Endodermal cell (in vitro differentiated cells): ENCODE data around the gene YEATS2. TPM values are rescaled to one million over a fixed set of nuclear protein-coding genes. Genes with fewer than 3 reads are reported as not detected.

Experiments used
- DNase-seq: peaks from one replicate; pipeline ENCODE4 v3.0.0-alpha.2; 2017
- H3K27ac ChIP-seq: 2 replicates; pipeline ENCODE4 v1.5.1; 2013; ENCODE audit warnings: mild to moderate bottlenecking, low read depth, low read length, moderate library complexity
- H3K27me3 ChIP-seq: 2 replicates; pipeline ENCODE4 v1.6.1; 2013; ENCODE audit warnings: mild to moderate bottlenecking, low read length, moderate library complexity; ENCODE audit not compliant: insufficient read depth, control insufficient read depth, poor library complexity, severe bottlenecking
- H3K36me3 ChIP-seq: 2 replicates; pipeline ENCODE4 v1.7.0; 2013; ENCODE audit warnings: mild to moderate bottlenecking, low read length, moderate library complexity; ENCODE audit not compliant: control insufficient read depth, insufficient read depth
- H3K4me1 ChIP-seq: one replicate; pipeline ENCODE4 v1.7.0; 2013; ENCODE audit warnings: low read length; ENCODE audit not compliant: control insufficient read depth, insufficient read depth
- H3K4me3 ChIP-seq: 2 replicates; pipeline ENCODE4 v1.5.1; 2013; ENCODE audit warnings: mild to moderate bottlenecking, low read length, moderate library complexity
- H3K9ac ChIP-seq: 2 replicates; pipeline ENCODE4 v1.6.1; 2013; ENCODE audit warnings: mild to moderate bottlenecking, low read length, moderate library complexity; ENCODE audit not compliant: poor library complexity, severe bottlenecking; ENCODE audit errors: extremely low read depth
- H3K9me3 ChIP-seq: 2 replicates; pipeline ENCODE4 v1.6.1; 2013; ENCODE audit warnings: mild to moderate bottlenecking, low read length, moderate library complexity; ENCODE audit not compliant: control insufficient read depth
- H3K27ac Mint-ChIP-seq: 2 replicates; pipeline ENCODE4 v1.8.0; 2020; ENCODE audit warnings: mixed read lengths
- H3K27me3 Mint-ChIP-seq: 2 replicates; pipeline ENCODE4 v1.8.0; 2021; ENCODE audit warnings: mild to moderate bottlenecking, mixed read lengths; ENCODE audit not compliant: insufficient read depth
- H3K36me3 Mint-ChIP-seq: 2 replicates; pipeline ENCODE4 v1.8.0; 2020; ENCODE audit warnings: low read depth, mixed read lengths
- H3K4me1 Mint-ChIP-seq: 2 replicates; pipeline ENCODE4 v1.8.0; 2020; ENCODE audit warnings: mixed read lengths
- H3K4me3 Mint-ChIP-seq: 2 replicates; pipeline ENCODE4 v1.8.0; 2020; ENCODE audit warnings: mild to moderate bottlenecking, moderate library complexity, mixed read lengths
- H3K9me3 Mint-ChIP-seq: 2 replicates; pipeline ENCODE4 v1.8.0; 2020; ENCODE audit warnings: mild to moderate bottlenecking, mixed read lengths
- WGBS, 2 experiments: methylation state at CpG; one replicate each; pipeline versions ENCODE4 v1.1.5 to v1.1.7; 2013; ENCODE audit warnings: missing lambda C conversion rate in 2 of 2, mixed read lengths in 1 of 2; ENCODE audit not compliant: insufficient coverage in 1 of 2, insufficient read length in 1 of 2; 5-methylcytosine and 5-hydroxymethylcytosine counted together
- total RNA-seq, 2 donors: library from RNA; stranded (reverse); fragmentation: NEBNext Ultra II Directional in 1 of 2; extraction: Animal tissue kit (Norgen Biotek cat#: 25700) in 1 of 2; gene quantifications; 2 replicates in 1 of 2; 3 replicates in 1 of 2; pipeline ENCODE4 v1.2.1, GENCODE V29; 2021
- TF ChIP-seq, protein P1 (sequence below): fragments of 200-600 bp; sonication (generic); conservative IDR thresholded peaks from 2 replicates; pipeline ENCODE4 v1.5.0; 2021; ENCODE audit warnings: antibody characterized with exemption, mild to moderate bottlenecking

YEATS2 gene
- total RNA-seq, 2 donors from 2014 or later, result 53.4 to 55.8 TPM

DNA sequence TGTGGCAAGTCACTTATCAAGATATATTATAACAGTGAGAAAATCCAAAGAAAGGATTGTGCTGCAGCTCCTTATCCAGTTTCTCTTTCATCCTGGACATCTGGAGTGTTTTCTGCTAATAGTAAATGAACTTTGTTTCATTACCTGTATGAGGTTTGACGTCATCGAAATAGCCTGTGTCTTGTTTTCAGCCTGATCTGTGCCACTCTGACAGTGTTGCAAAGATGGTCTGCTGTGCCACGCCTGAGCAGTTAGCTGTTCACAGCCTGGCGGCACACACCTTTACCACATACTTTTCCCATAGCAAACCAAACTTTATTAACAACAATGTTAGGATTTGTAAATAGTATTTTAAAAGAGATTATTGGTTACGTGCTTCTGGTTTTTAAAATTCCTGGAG, 34.0 kb downstream of the YEATS2 start:
- WGBS, 2 experiments, result 94 to 98% methylated on average over 2 to 5 of the region's 5 CpGs
- peaks cover 84% of the 10 kb centered on the region for H3K36me3 Mint-ChIP-seq

DNA sequence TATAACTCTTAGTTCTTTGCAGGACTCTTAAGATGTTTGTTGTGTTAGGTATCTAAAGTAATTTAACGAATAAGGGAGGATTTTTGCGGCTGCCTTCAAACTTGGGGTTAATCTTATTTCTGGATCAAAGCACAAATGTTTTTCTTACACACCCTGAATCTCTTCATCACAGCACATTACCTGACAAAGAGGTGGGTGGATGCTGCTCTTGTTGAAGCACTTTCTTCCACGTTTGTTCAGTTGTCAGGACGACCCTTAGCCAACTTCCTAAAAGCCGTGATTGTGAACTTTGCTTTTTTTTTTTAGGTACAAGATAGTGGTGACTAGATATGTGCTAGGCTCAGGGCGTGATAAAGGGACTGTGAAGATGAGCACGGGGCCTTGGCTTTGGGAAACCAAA, 36.0 kb downstream of the YEATS2 start:
- WGBS, 2 experiments, result 79 to 94% methylated on average over 3 to 7 of the region's 7 CpGs
- Mint-ChIP-seq H3K27ac (peak overlapping the region; percentile 56), H3K36me3 (peaks cover 81% of the 10 kb centered on the region)

More for the DNA sequence above, 34.0 kb downstream of the YEATS2 start:
- Histone ChIP-seq H3K4me3 (no peak overlapping the region), H3K9ac (no peak overlapping the region), H3K9me3 (peaks cover 7% of the 10 kb centered on the region), H3K36me3 (peaks cover 92% of the 10 kb centered on the region), H3K4me1 (no peaks in the 10 kb centered on the region), H3K27me3 (no peaks in the 10 kb centered on the region), H3K27ac (no peak overlapping the region)
- no peaks in the 10 kb centered on the region for H3K27me3 Mint-ChIP-seq
- H3K9me3 Mint-ChIP-seq, result no peaks in the 10 kb centered on the region
- H3K4me1 Mint-ChIP-seq, result no peaks in the 10 kb centered on the region
- TF ChIP-seq, protein P1, sequence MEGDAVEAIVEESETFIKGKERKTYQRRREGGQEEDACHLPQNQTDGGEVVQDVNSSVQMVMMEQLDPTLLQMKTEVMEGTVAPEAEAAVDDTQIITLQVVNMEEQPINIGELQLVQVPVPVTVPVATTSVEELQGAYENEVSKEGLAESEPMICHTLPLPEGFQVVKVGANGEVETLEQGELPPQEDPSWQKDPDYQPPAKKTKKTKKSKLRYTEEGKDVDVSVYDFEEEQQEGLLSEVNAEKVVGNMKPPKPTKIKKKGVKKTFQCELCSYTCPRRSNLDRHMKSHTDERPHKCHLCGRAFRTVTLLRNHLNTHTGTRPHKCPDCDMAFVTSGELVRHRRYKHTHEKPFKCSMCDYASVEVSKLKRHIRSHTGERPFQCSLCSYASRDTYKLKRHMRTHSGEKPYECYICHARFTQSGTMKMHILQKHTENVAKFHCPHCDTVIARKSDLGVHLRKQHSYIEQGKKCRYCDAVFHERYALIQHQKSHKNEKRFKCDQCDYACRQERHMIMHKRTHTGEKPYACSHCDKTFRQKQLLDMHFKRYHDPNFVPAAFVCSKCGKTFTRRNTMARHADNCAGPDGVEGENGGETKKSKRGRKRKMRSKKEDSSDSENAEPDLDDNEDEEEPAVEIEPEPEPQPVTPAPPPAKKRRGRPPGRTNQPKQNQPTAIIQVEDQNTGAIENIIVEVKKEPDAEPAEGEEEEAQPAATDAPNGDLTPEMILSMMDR, result no peak
- H3K27ac Mint-ChIP-seq, result no peak overlapping the region
- no peak overlapping the region for H3K4me3 Mint-ChIP-seq
- no peak for DNase-seq

DNA sequence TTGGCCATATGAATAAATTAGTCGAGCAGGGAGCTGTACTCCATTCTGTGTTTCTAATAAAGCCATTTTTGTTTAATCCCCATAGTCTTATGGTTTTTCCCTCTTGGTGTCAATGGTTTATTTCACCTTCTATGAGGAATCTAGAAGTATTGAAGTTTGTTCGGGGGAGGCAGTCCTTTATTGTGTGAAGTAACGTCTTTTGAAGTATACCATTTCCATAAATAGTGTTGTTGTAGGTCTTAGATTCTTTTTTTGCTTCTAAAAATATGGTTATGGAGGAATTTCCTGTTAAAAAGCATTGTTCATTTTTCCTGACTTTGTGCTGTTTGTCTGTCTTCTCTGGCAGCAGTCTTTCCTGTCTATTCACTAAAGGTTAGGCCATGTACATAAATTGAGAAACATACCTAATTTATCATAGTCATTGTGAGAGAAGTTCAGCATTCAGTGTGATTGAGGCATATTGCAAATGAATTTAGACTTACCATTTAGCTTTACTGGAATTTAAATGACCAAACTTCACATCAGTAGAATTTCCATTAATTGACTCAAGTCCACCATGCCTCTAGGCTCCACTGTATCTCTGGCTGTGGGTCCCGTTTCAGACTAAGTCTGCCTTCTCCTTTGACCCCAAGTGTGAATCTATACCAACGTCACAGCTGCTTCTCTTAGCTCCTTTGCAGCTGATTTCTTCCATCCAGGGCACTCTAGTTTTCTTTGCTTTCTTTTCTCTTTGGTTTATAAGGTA, 37.3 kb downstream of the YEATS2 start:
- no peak for DNase-seq
- no peaks in the 10 kb centered on the region for H3K4me1 ChIP-seq
- H3K9me3 ChIP-seq, result peaks cover 12% of the 10 kb centered on the region
- no peak overlapping the region for H3K9ac ChIP-seq
- peaks cover 4% of the 10 kb centered on the region for H3K9me3 Mint-ChIP-seq
- no peaks in the 10 kb centered on the region for H3K4me1 Mint-ChIP-seq
- H3K4me3 Mint-ChIP-seq, result no peak overlapping the region
- peaks cover 77% of the 10 kb centered on the region for H3K36me3 ChIP-seq
- H3K36me3 Mint-ChIP-seq, result peaks cover 73% of the 10 kb centered on the region
- TF ChIP-seq, protein P1, result no peak
- H3K27me3 ChIP-seq, result no peaks in the 10 kb centered on the region
- WGBS, 2 experiments, result 87 to 99% methylated on average over 4 to 5 of the region's 5 CpGs
- H3K27me3 Mint-ChIP-seq, result no peaks in the 10 kb centered on the region
- no peak overlapping the region for H3K27ac Mint-ChIP-seq
- H3K4me3 ChIP-seq, result no peak overlapping the region
- H3K27ac ChIP-seq, result no peak overlapping the region

More for the DNA sequence above, 36.0 kb downstream of the YEATS2 start:
- H3K9me3 Mint-ChIP-seq, result peaks cover 4% of the 10 kb centered on the region
- Histone ChIP-seq H3K27ac (no peak overlapping the region), H3K4me3 (no peak overlapping the region), H3K9ac (no peak overlapping the region), H3K9me3 (peaks cover 13% of the 10 kb centered on the region), H3K27me3 (no peaks in the 10 kb centered on the region), H3K4me1 (no peaks in the 10 kb centered on the region), H3K36me3 (peaks cover 89% of the 10 kb centered on the region)
- no peaks in the 10 kb centered on the region for H3K4me1 Mint-ChIP-seq
- DNase-seq, result no peak
- no peaks in the 10 kb centered on the region for H3K27me3 Mint-ChIP-seq
- TF ChIP-seq, protein P1, result no peak
- H3K4me3 Mint-ChIP-seq, result no peak overlapping the region
